Gastrocnemius medialis (tissue), 4 donors: ENCODE measurements around the gene RPRD1B. TPM values are rescaled to one million over a fixed set of nuclear protein-coding genes. Genes with fewer than 3 reads are reported as not detected.

Experiments used
- ATAC-seq, 2 donors: fragments of 150-250 bp; one replicate each; pipeline ENCODE4 v1.9.1; 2016
- DNase-seq, 2 donors: peaks; one replicate each; pipeline ENCODE4 v3.0.0-alpha.2; 2019
- H3K27ac ChIP-seq, 4 donors: fragments of 200-600 bp; sonication (generic); 1 replicate in 1 of 4; 2 replicates in 3 of 4; pipeline ENCODE4 v1.5.1; 2016 to 2018; ENCODE audit warnings: mild to moderate bottlenecking in 2 of 4, moderate library complexity in 1 of 4
- H3K27me3 ChIP-seq, 3 donors: fragments of 200-600 bp; sonication (generic) in 2 of 3; 1 replicate in 1 of 3; 2 replicates in 2 of 3; pipeline versions ENCODE4 v1.5.1 to v1.6.0; 2016 to 2019; ENCODE audit warnings: mild to moderate bottlenecking in 1 of 3, moderate library complexity in 1 of 3
- H3K36me3 ChIP-seq, 2 donors: fragments of 200-600 bp; sonication (generic) in 1 of 2; one replicate each; pipeline ENCODE4 v1.5.1; 2017 to 2018
- H3K4me1 ChIP-seq, 2 donors: fragments of 200-600 bp; sonication (generic) in 1 of 2; one replicate each; pipeline ENCODE4 v1.5.1; 2016 to 2017; ENCODE audit warnings: mild to moderate bottlenecking in 2 of 2
- H3K4me3 ChIP-seq, 4 donors: fragments of 200-600 bp; sonication (generic) in 3 of 4; 1 replicate in 1 of 4; 2 replicates in 3 of 4; pipeline ENCODE4 v1.5.1; 2016 to 2019; ENCODE audit warnings: mild to moderate bottlenecking in 2 of 4
- H3K9me3 ChIP-seq, 3 donors: fragments of 200-600 bp; sonication (generic) in 2 of 3; 1 replicate in 1 of 3; 2 replicates in 2 of 3; pipeline ENCODE4 v1.5.1; 2016 to 2019
- CTCF ChIP-seq, 5 experiments: fragments of 450-650 bp in 3 of 5; fragments of 200-600 bp in 2 of 5; sonication (generic) in 2 of 5; IDR thresholded peaks in 4 of 5; conservative IDR thresholded peaks in 1 of 5; 1 replicate in 4 of 5; 2 replicates in 1 of 5; pipeline ENCODE4 v1.5.1; 2016 to 2019; ENCODE audit warnings: antibody characterized with exemption in 5 of 5, mild to moderate bottlenecking in 3 of 5, moderate library complexity in 3 of 5
- POLR2A ChIP-seq, 2 donors: fragments of 450-650 bp; IDR thresholded peaks; one replicate each; pipeline ENCODE4 v1.6.1; 2017; ENCODE audit warnings: antibody characterized with exemption in 2 of 2, mild to moderate bottlenecking in 2 of 2, moderate library complexity in 2 of 2
- in situ Hi-C, 4 donors: fragments of 200-750 bp; cut with MboI; loops; one replicate each; pipeline versions ENCODE4 v1.15.0 to v1.8.0; 2017; ENCODE audit warnings: low sequenced_read_pairs in 4 of 4
- intact Hi-C: fragments of 100-400 bp; cut with DNase I; formaldehyde crosslinking; loops from one replicate; pipeline ENCODE4 v1.15.1; 2023; ENCODE audit warnings: low total_unique reads
- total RNA-seq, 4 donors: library from RNA; depleted of rRNA; stranded (reverse); fragments of >200 nt; gene quantifications; one replicate each; pipeline versions ENCODE4 v1.1.0 to v1.2.3, GENCODE V29; 2016

RPRD1B gene
- total RNA-seq, result 10 to 100 TPM; 25.2 to 61.0 (median 40.6) TPM

GRCh38 chr20:38033330-38034107 lies at the start of gene RPRD1B, which contains the start of gene TTI1:
Gene RPRD1B, plus strand, starts transcription at chr20:38033746. Its CDS starts 202 bp downstream, at chr20:38033948.
Gene TTI1, minus strand, starts transcription at chr20:38033456. Its CDS starts 19,640 bp downstream, at chr20:38013816.
- peaks cover 58 to 62% of the 10 kb centered on the region in 2 donors for H3K4me1 ChIP-seq
- peak within 1 kb of the TSS; percentile 95 to 97 (median 96) for H3K27ac ChIP-seq
- peaks cover 0 to 9% of the 10 kb centered on the region in 2 donors for H3K36me3 ChIP-seq
- H3K27me3 ChIP-seq, result no peaks in the 10 kb centered on the region
- ATAC-seq, result peak; percentile 94
- H3K9me3 ChIP-seq, result no peaks in the 10 kb centered on the region
- intact Hi-C loops, result loop anchor here (2.0 kb wide), 1 partner anchor 45 kb away; no protein-coding TSS in a partner anchor
- peak within 1 kb of the TSS; percentile 77 to 98 (median 92) for H3K4me3 ChIP-seq
- DNase-seq, result peak; percentile 81 to 87
- in situ Hi-C loops, result loop anchor here in 1 of 4 donors (25.0 kb wide), 1 partner anchor 404 kb away; the partner anchor contains the start of gene SNHG17
- TF ChIP-seq CTCF (IDR thresholded peaks at IDR 0.05 in 4 of 5, conservative IDR thresholded peaks at IDR 0.05 in 1 of 5), result no peak
- peak; percentile 73 to 85 for TF ChIP-seq POLR2A (IDR thresholded peaks at IDR 0.05)

GRCh38 chr20:37984018-37984785 lies 49.3 kb upstream of the RPRD1B start:
- peak in 1 of 2 donors; percentile 56 for DNase-seq
- H3K4me1 ChIP-seq, result peaks cover 53% of the 10 kb centered on the region in 2 donors
- in situ Hi-C loops, result loop anchor here in 3 of 4 donors (25.0 kb wide), 3 partner anchors 197 to 797 kb away; partner anchors contain the start of genes MROH8 (in 1 of the 3) and RPN2 (in 1 of the 3)

GRCh38 chr20:37986044-37986858 lies 47.3 kb upstream of the RPRD1B start:
- no peaks in the 10 kb centered on the region for H3K27me3 ChIP-seq
- TF ChIP-seq POLR2A (IDR thresholded peaks at IDR 0.05) (no peak), CTCF (IDR thresholded peaks at IDR 0.05 in 4 of 5, conservative IDR thresholded peaks at IDR 0.05 in 1 of 5) (no peak)
- in situ Hi-C loops, result loop anchor here in 3 of 4 donors (25.0 kb wide), 3 partner anchors 199 to 799 kb away; partner anchors contain the start of genes MROH8 (in 1 of the 3) and RPN2 (in 1 of the 3)
- peaks cover 73 to 74% of the 10 kb centered on the region in 2 donors for H3K4me1 ChIP-seq
- intact Hi-C loops, result loop anchor here (5.0 kb wide), 2 partner anchors 176 to 459 kb away; partner anchors contain the start of gene BLCAP
- DNase-seq (no peak), ATAC-seq (no peak)
- no peak overlapping the region for H3K4me3 ChIP-seq
- peaks cover 0 to 10% of the 10 kb centered on the region in 2 donors for H3K36me3 ChIP-seq
- H3K27ac ChIP-seq, result peak overlapping the region; percentile 84 to 93 (median 90)
- no peaks in the 10 kb centered on the region for H3K9me3 ChIP-seq

More at GRCh38 chr20:37984018-37984785, 49.3 kb upstream of the RPRD1B start:
- Histone ChIP-seq H3K36me3 (peaks cover 0 to 16% of the 10 kb centered on the region in 2 donors), H3K9me3 (no peaks in the 10 kb centered on the region), H3K4me3 (no peak overlapping the region), H3K27ac (peak overlapping the region; percentile 14 to 57 (median 31)), H3K27me3 (no peaks in the 10 kb centered on the region)
- intact Hi-C loops, result no loop called here
- peak in 1 of 2 donors; percentile 16 for ATAC-seq
- TF ChIP-seq CTCF (IDR thresholded peaks at IDR 0.05 in 4 of 5, conservative IDR thresholded peaks at IDR 0.05 in 1 of 5), result no peak
- TF ChIP-seq POLR2A (IDR thresholded peaks at IDR 0.05), result no peak
